WTC11 (cell line): ENCODE data around the gene BCAT1. TPM values are rescaled to one million over a fixed set of nuclear protein-coding genes. Genes with fewer than 3 reads are reported as not detected.

Experiments
- ATAC-seq: fragments of 200-7000 bp; cut with Tn5 transposase; 2 replicates; pipeline ENCODE4 v1.10.0; 2021; ENCODE audit warnings: mild to moderate bottlenecking, moderate library complexity
- CTCF ChIA-PET: fragments of 300-600 bp; sonication (Branson Sonifier 250); formaldehyde crosslinking; loops from one replicate; lab custom pipeline; 2021; ENCODE audit warnings: antibody characterized with exemption; lab: Charles Lee
- POLR2A ChIA-PET: fragments of 350-600 bp; sonication (Branson Sonifier 250); formaldehyde crosslinking; loops from one replicate; lab custom pipeline; 2021; ENCODE audit warnings: antibody characterized with exemption; lab: Charles Lee
- DNase-seq: peaks from one replicate; pipeline ENCODE4 v3.0.0; 2021; ENCODE audit warnings: low spot score
- H3K27ac Mint-ChIP-seq: 2 replicates; pipeline ENCODE4 v1.8.0; 2021; ENCODE audit warnings: mixed read lengths
- H3K27me3 Mint-ChIP-seq: 2 replicates; pipeline ENCODE4 v1.8.0; 2021; ENCODE audit warnings: low read depth, mild to moderate bottlenecking, moderate library complexity, mixed read lengths
- H3K36me3 Mint-ChIP-seq: 2 replicates; pipeline ENCODE4 v1.8.0; 2021; ENCODE audit warnings: mixed read lengths
- H3K4me1 Mint-ChIP-seq: 2 replicates; pipeline ENCODE4 v1.8.0; 2022; ENCODE audit warnings: mixed read lengths
- H3K4me3 Mint-ChIP-seq: 2 replicates; pipeline ENCODE4 v1.8.0; 2021; ENCODE audit warnings: mild to moderate bottlenecking, moderate library complexity, mixed read lengths
- H3K9me3 Mint-ChIP-seq: 2 replicates; pipeline ENCODE4 v1.8.0; 2021; ENCODE audit warnings: mixed read lengths
- CREM ChIP-seq: sonication (generic); formaldehyde crosslinking; IDR thresholded peaks from 2 replicates; pipeline ENCODE4 v1.8.1; 2022; ENCODE audit warnings: mild to moderate bottlenecking, missing genetic modification reagents, moderate library complexity
- E2F4 ChIP-seq: sonication (generic); formaldehyde crosslinking; IDR thresholded peaks from 2 replicates; pipeline ENCODE4 v1.8.1; 2022; ENCODE audit warnings: low read depth, mild to moderate bottlenecking, moderate library complexity, missing genetic modification reagents, borderline replicate concordance
- FOXJ3 ChIP-seq: sonication (generic); formaldehyde crosslinking; IDR thresholded peaks from 2 replicates; pipeline ENCODE4 v1.9.0; 2021; ENCODE audit warnings: missing genetic modification reagents, mild to moderate bottlenecking, borderline replicate concordance
- FOXP1 ChIP-seq: sonication (generic); formaldehyde crosslinking; IDR thresholded peaks from 2 replicates; pipeline ENCODE4 v1.8.0; 2022; ENCODE audit warnings: missing genetic modification reagents, mild to moderate bottlenecking, moderate library complexity, borderline replicate concordance
- IRF1 ChIP-seq: sonication (generic); formaldehyde crosslinking; IDR thresholded peaks from 2 replicates; pipeline ENCODE4 v1.8.0; 2023; ENCODE audit warnings: missing genetic modification reagents
- JAZF1 ChIP-seq: fragments of 250-450 bp; sonication (Bioruptor Pico); IDR thresholded peaks from 2 replicates; pipeline ENCODE4 v1.9.0; 2021; ENCODE audit warnings: moderate library complexity, mild to moderate bottlenecking, inconsistent platforms
- PRDM15 ChIP-seq: sonication (generic); formaldehyde crosslinking; IDR thresholded peaks from 2 replicates; pipeline ENCODE4 v1.8.0; 2022; ENCODE audit warnings: missing genetic modification reagents
- SMAD3 ChIP-seq: sonication (generic); formaldehyde crosslinking; IDR thresholded peaks from 2 replicates; pipeline ENCODE4 v1.8.0; 2022; ENCODE audit warnings: missing genetic modification reagents, mild to moderate bottlenecking, borderline replicate concordance
- SMAD4 ChIP-seq: sonication (generic); formaldehyde crosslinking; IDR thresholded peaks from 2 replicates; pipeline ENCODE4 v1.8.0; 2022; ENCODE audit warnings: mild to moderate bottlenecking, missing genetic modification reagents
- TEAD1 ChIP-seq: sonication (generic); formaldehyde crosslinking; IDR thresholded peaks from 2 replicates; pipeline ENCODE4 v1.8.0; 2022; ENCODE audit warnings: mild to moderate bottlenecking, missing genetic modification reagents
- TP53 ChIP-seq: sonication (generic); formaldehyde crosslinking; IDR thresholded peaks from 2 replicates; pipeline ENCODE4 v1.8.1; 2023; ENCODE audit warnings: mild to moderate bottlenecking, missing genetic modification reagents
- USF2 ChIP-seq: sonication (generic); formaldehyde crosslinking; IDR thresholded peaks from 2 replicates; pipeline ENCODE4 v1.8.1; 2023; ENCODE audit warnings: mild to moderate bottlenecking, missing genetic modification reagents, moderate library complexity
- ZNF138 ChIP-seq: sonication (generic); formaldehyde crosslinking; conservative IDR thresholded peaks from 2 replicates; pipeline ENCODE4 v1.8.1; 2022; ENCODE audit warnings: mild to moderate bottlenecking, moderate library complexity, missing genetic modification reagents
- ZNF219 ChIP-seq: sonication (generic); formaldehyde crosslinking; IDR thresholded peaks from 2 replicates; pipeline ENCODE4 v1.8.0; 2023; ENCODE audit warnings: missing genetic modification reagents, mild to moderate bottlenecking, borderline replicate concordance
- ZNF317 ChIP-seq: sonication (generic); formaldehyde crosslinking; IDR thresholded peaks from 2 replicates; pipeline ENCODE4 v1.8.1; 2023; ENCODE audit warnings: low read depth, mild to moderate bottlenecking, moderate library complexity, missing genetic modification reagents, borderline replicate concordance
- ZNF396 ChIP-seq: fragments of 250-450 bp; sonication (Bioruptor Pico); IDR thresholded peaks from 2 replicates; pipeline ENCODE4 v1.8.0; 2021; ENCODE audit warnings: mild to moderate bottlenecking, moderate library complexity, borderline replicate concordance
- ZNF425 ChIP-seq: fragments of 250-450 bp; sonication (Bioruptor Pico); conservative IDR thresholded peaks from 2 replicates; pipeline ENCODE4 v1.9.0; 2021; ENCODE audit warnings: mild to moderate bottlenecking
- total RNA-seq: library from RNA; stranded (reverse); gene quantifications from 3 replicates; pipeline ENCODE4 v1.2.3, GENCODE V29; 2021
- TF ChIP-seq, protein P1 (sequence below): sonication (generic); formaldehyde crosslinking; IDR thresholded peaks from 2 replicates; pipeline ENCODE4 v1.8.0; 2022; ENCODE audit warnings: mild to moderate bottlenecking, missing genetic modification reagents
- TF ChIP-seq, protein P2 (sequence below): fragments of 250-450 bp; sonication (Bioruptor Pico); IDR thresholded peaks from 2 replicates; pipeline ENCODE4 v1.9.0; 2021; ENCODE audit warnings: mild to moderate bottlenecking

The BCAT1 gene
- total RNA-seq, 1 experiment from 2014 or later = 267 TPM

GRCh38 chr12:24777359-24777758 lies 171.5 kb downstream of the BCAT1 start:
- H3K27me3 Mint-ChIP-seq = no peaks in the 10 kb centered on the region
- CTCF ChIA-PET = interaction anchor here (1.1 kb wide), 1 partner anchor 23 kb away, joined by 4 read pairs; no protein-coding TSS in a partner anchor
- peaks cover 3% of the 10 kb centered on the region; the same call in 1 of the 2 replicates for H3K4me1 Mint-ChIP-seq
- no peak overlapping the region for H3K27ac Mint-ChIP-seq
- H3K9me3 Mint-ChIP-seq = no peaks in the 10 kb centered on the region
- H3K4me3 Mint-ChIP-seq = no peak overlapping the region
- no peak for DNase-seq
- POLR2A ChIA-PET = interaction anchor here (0.6 kb wide), 1 partner anchor 8 kb away, joined by 4 read pairs; no protein-coding TSS in a partner anchor
- no peaks in the 10 kb centered on the region for H3K36me3 Mint-ChIP-seq
- no peak for ATAC-seq
- TF ChIP-seq, protein P1, sequence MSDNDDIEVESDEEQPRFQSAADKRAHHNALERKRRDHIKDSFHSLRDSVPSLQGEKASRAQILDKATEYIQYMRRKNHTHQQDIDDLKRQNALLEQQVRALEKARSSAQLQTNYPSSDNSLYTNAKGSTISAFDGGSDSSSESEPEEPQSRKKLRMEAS (CRISPR knock-in tag) = no peak
- TF ChIP-seq FOXJ3 (CRISPR knock-in tag) (no peak), TEAD1 (CRISPR knock-in tag) (no peak)

- Mint-ChIP-seq H3K4me1 (peaks cover 3% of the 10 kb centered on the region; the same call in 1 of the 2 replicates), H3K27ac (no peak overlapping the region), H3K36me3 (no peaks in the 10 kb centered on the region), H3K9me3 (no peaks in the 10 kb centered on the region), H3K27me3 (no peaks in the 10 kb centered on the region), H3K4me3 (no peak overlapping the region)
- ATAC-seq (no peak), DNase-seq (no peak)
- CTCF ChIA-PET = interaction anchor here (1.1 kb wide), 1 partner anchor 23 kb away, joined by 4 read pairs; no protein-coding TSS in a partner anchor
- no peak for TF ChIP-seq SMAD3 (CRISPR knock-in tag)
- TF ChIP-seq FOXJ3 (CRISPR knock-in tag) = no peak
- no peak for TF ChIP-seq USF2 (CRISPR knock-in tag)
- TF ChIP-seq PRDM15 (CRISPR knock-in tag) = no peak
- TF ChIP-seq SMAD4 (CRISPR knock-in tag) = no peak
- no peak for TF ChIP-seq FOXP1
- no peak for TF ChIP-seq ZNF317 (CRISPR knock-in tag)
- no peak for TF ChIP-seq IRF1 (CRISPR knock-in tag)
- POLR2A ChIA-PET = interaction anchor here (0.6 kb wide), 1 partner anchor 9 kb away, joined by 4 read pairs; no protein-coding TSS in a partner anchor
These were observed 172.0 kb downstream of the BCAT1 start for GRCh38 chr12:24776861-24777260.

DNA sequence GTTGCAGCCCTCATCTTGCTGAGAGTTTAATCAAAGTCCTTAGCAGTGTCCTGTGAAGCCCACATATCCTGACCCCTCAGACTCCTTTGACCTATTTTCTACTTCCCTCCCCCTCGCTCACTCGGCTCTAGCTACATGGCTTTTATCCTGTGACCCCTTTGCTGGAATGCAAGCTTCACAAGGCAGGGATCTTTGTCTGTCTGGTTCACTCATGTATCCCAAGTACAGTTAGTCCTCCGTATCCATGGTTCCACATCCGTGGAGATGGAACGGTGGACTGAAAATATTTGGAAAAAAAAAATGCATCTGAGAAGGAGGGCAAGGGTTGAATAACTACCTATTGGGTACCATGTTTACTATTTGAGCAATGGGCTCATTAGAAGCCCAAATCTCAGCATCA lies 173.8 kb downstream of the BCAT1 start:
- DNase-seq (no peak), ATAC-seq (no peak)
- Mint-ChIP-seq H3K9me3 (no peaks in the 10 kb centered on the region), H3K4me1 (peaks cover 3% of the 10 kb centered on the region; the same call in 1 of the 2 replicates), H3K27ac (no peak overlapping the region), H3K36me3 (no peaks in the 10 kb centered on the region), H3K27me3 (no peaks in the 10 kb centered on the region), H3K4me3 (no peak overlapping the region)
- TF ChIP-seq SMAD4 (CRISPR knock-in tag) (no peak), E2F4 (CRISPR knock-in tag) (no peak), ZNF317 (CRISPR knock-in tag) (no peak), ZNF138 (CRISPR knock-in tag) (no peak), CREM (CRISPR knock-in tag) (no peak), ZNF425 (no peak), ZNF396 (CRISPR knock-in tag) (no peak), JAZF1 (CRISPR knock-in tag) (no peak), TEAD1 (CRISPR knock-in tag) (no peak), TP53 (CRISPR knock-in tag) (no peak), ZNF219 (no peak)
- TF ChIP-seq, protein P2, sequence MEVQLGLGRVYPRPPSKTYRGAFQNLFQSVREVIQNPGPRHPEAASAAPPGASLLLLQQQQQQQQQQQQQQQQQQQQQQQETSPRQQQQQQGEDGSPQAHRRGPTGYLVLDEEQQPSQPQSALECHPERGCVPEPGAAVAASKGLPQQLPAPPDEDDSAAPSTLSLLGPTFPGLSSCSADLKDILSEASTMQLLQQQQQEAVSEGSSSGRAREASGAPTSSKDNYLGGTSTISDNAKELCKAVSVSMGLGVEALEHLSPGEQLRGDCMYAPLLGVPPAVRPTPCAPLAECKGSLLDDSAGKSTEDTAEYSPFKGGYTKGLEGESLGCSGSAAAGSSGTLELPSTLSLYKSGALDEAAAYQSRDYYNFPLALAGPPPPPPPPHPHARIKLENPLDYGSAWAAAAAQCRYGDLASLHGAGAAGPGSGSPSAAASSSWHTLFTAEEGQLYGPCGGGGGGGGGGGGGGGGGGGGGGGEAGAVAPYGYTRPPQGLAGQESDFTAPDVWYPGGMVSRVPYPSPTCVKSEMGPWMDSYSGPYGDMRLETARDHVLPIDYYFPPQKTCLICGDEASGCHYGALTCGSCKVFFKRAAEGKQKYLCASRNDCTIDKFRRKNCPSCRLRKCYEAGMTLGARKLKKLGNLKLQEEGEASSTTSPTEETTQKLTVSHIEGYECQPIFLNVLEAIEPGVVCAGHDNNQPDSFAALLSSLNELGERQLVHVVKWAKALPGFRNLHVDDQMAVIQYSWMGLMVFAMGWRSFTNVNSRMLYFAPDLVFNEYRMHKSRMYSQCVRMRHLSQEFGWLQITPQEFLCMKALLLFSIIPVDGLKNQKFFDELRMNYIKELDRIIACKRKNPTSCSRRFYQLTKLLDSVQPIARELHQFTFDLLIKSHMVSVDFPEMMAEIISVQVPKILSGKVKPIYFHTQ (CRISPR knock-in tag) = no peak
- ChIA-PET CTCF (no interaction called here), POLR2A (no interaction called here)
